ENCODE measurements around the gene YTHDF1.

Gene YTHDF1

DNA sequence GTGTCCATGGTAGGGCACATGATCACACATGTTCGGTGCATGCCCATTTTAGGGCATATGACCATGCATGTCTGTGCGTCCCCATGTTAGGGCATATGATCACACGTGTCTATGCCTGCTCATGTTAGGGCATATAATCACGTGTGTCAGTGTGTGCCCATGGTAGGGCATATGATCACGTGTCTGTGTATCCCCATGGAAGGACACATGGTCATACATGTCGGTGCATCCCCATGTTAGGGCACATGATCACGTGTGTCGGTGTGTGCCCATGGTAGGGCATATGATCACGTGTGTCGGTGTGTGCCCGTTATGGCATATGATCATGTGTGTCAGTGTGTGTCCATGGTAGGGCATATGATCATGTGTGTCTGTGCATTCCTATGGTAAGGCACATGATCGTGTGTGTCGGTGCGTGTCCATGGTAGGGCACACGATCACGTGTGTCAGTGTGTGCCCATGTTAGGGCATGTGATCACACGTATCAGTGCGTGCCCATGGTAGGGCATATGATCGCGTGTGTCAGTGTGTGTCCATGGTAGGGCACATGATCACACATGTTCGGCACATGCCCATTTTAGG lies 30.6 kb downstream of the YTHDF1 start:
- DNase-seq (ENCODE audit: low spot score), result no peak

- DNase-seq (ENCODE audit: low spot score), result peak; percentile 56
These were observed 32.3 kb downstream of the YTHDF1 start for GRCh38 chr20:63183422-63184146.

GRCh38 chr20:63182946-63183415 lies 33.0 kb downstream of the YTHDF1 start:
- no peak for DNase-seq (ENCODE audit: low spot score)

DNA sequence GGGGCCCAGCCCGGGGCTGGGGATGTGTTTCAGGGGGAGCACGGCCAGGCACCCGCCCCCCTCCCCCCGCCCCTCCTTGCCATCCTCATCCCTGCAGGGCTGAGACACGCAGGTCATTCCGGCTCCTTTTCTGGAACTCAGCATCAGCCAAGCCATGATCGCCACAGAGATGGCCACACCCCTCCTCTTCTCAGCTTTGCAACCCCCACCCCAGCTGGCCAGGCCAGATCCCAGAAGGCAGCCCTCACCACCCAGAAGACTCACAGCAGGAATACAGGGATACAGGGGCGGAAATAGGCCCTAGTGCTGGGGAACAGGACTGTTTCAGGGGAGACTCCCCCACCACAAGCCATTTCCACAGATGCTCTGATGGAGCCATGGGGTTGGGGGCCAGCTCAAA lies 33.5 kb downstream of the YTHDF1 start:
- DNase-seq (ENCODE audit: low spot score), result no peak

- no peak for DNase-seq (ENCODE audit: low spot score)
These were observed 34.7 kb downstream of the YTHDF1 start for GRCh38 chr20:63181226-63181625.

- DNase-seq (ENCODE audit: low spot score), result no peak
These were observed 35.3 kb downstream of the YTHDF1 start for GRCh38 chr20:63180569-63181185.

DNA sequence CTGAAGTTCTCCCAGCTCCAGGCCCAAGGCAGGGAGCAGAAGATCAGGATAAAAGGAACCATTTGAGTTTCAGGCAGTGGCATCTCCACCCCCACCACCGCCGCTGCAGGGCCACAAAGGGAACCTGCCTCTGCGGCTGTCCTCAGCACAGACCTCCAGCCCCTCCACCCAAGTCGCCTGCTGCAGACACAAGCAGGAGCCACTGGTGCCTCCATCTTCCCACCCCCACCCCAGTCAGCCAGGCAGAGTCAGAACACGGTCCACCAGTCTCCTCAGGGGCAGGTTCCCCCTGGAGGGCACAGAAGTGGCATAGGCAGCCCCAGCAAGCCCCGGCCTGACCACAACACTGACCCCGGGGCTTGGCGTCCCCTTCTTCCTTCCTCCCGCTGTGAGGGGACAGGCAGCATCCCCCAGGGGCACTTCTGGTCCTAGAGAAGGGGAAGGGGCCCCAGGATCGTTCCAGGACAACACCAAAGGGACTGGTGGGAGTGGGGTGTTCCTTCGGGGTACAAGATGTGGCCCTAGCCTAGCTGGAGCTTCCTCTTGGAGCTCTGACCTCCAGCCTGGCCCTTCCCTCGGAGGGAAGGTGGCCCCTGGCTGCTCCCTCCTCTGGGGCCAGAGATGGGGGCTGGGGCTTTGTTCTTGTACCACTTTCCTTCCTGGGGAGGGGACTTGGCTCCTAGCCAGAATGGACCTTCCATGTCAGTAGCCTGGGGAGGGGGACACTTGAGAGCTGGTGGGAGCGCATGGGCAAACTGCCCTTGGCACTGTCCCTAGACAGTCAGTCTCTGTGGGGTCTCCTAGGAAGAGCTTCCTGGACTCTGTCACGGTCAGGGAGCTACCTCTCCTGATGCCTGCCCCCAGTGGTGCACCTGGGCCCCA lies 36.0 kb downstream of the YTHDF1 start:
- DNase-seq (ENCODE audit: low spot score), result no peak

DNA sequence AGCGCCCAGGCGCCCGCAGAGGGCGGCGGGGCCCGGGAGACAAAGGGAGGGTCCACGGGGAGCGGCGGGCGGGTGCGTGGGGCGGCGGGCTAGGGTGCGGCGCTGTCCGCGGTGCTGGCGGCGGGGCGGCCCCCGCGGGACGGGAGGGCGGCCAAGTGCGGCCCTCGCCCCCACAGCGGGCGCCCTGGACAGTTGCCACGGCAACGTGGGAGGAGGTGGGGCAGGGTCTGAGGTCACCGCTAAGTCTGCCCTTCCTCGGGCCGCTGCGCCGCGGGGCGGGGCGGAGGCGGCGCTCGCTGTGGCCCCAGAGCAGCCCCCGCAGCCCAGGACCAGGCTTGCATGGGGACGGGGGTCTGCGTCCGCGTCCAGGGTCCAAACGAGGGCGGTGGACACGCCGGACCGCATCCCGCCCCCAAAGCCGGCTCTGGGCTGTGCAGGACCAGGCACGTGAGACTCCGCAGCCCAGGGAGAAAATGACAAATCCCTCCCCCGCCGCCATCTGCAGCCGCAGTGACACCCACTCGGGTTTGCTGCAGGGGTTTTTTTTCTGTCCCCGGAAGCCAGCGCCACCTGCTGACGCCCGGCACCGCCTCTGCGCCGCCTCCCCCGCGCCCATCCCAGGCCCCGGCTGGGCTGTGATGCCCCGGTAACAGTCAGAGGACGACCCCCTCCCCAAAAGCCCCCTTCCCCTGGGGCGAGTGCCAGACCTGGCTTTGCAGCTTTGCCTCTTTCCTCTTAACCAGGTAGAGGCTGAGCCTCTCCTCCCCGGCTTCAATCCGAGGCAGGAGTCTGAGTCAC lies 36.8 kb downstream of the YTHDF1 start:
- peak; percentile 75 for DNase-seq (ENCODE audit: low spot score)

- DNase-seq (ENCODE audit: low spot score), result no peak
These were observed 37.5 kb downstream of the YTHDF1 start for GRCh38 chr20:63178446-63178820.

GRCh38 chr20:63177785-63178445 lies 38.0 kb downstream of the YTHDF1 start:
- DNase-seq (ENCODE audit: low spot score), result no peak

DNA sequence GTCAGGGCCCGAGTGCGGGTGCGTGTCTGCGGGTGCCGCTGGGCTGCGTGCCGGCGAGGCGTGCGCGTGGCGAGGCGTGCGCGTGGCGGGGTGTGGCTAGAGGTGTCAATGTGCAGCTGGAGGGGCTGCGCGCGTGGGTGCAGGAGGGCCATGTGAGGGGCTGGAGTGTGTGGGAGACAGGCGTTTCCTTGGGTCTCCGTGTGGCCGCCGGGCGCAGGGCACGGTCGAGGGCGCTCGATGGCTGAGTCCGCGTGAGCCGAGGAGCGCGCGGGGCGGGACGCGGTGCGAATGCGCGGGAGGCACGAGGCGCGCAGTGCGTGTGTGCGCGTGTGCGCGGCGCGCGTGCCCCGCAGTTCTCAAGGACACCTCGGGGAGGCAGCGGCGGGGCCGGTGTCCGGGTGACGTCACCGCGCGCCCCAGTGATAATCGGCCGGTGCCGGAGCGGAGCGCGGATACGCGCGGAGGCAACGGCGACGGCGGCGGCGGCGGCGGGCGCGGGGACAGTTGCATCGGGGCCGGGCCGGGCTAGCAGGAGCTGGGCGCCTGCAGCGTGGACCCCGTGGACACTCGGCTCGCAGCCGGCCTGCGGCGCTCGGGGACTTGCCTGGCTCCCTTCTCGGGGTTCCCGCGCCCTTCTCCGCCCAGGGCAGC lies 38.7 kb downstream of the YTHDF1 start:
- peak; percentile 73 for DNase-seq (ENCODE audit: low spot score)

- DNase-seq (ENCODE audit: low spot score), result peak; percentile 75
These were observed 39.4 kb downstream of the YTHDF1 start for GRCh38 chr20:63176427-63177133.

- no peak for DNase-seq (ENCODE audit: low spot score)
These were observed 39.9 kb downstream of the YTHDF1 start for GRCh38 chr20:63176034-63176426.

DNA sequence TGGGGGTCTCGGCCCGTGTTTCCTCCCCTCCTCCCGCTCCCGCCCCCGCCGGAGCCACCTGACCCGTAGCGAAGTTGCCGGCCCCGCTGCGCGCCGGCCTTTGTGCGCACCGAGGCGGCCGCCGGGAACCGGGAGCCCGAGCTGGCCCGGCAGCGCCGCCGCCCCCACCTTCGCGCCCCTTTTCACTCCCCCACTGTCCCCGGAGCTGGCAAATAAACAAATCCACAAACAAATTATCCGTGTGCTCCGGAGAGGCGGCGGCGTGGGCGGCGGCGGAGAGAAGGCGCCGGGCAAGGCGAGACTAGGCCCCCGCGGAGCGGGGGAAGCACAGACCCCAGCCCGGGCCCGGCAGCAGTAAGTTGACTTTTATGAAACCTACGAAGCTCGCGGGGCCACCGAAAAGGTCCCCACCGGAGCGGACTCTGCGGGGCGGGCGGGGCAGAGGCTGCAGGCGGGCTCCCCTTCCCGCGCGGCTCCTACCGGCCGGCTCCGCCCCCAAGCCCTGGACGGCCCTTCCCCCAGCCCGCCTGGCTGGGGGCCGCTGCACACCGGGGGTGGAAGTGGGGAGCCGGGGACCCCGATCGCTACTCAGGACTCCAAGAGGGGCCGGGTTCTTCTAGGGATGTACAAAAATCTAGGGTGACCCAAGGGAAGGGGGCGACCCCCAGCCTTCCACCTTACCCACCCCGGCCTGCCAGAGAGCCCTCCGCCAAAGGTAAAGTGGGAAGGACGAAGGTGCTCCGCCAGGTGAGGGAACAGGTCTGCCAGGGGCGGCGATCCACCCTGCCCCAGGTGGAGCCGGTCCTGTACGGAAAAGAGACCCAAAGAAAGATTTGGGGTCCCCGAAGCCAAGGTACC lies 40.7 kb downstream of the YTHDF1 start:
- DNase-seq (ENCODE audit: low spot score), result no peak

- no peak for DNase-seq (ENCODE audit: low spot score)
These were observed 41.5 kb downstream of the YTHDF1 start for GRCh38 chr20:63174309-63175037.

DNA sequence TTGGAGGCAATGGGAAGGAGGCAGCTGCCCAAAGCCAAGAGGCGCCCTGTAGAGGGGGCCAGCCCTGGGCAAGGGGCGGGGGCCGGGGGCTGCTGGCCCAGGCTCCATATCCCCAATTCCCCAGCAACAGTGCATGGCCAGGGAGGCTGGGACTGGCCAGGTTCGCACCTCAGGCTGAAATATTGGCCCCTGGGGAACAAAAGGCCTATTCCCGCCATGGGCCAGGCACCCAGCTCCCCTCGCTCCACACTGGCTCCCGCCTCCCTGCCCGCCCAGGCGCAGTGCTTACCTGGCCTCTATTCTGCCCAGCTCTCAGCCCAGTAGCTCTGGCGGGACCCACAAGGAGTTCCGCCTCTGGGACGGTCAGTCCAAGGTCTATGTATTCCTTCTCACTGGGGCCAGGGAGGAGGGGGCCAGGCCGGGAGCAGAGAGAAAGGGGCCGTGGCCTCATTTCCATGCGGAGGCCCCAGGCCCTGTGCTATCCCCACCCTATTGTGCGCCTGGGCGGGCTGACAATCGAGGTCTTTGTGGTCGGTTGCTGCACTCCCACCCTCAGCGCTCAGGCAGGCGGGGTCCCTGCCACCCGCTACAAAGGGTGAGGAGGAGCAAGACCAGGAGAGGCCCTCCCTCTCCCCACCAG lies 42.3 kb downstream of the YTHDF1 start:
- DNase-seq (ENCODE audit: low spot score), result no peak

- DNase-seq (ENCODE audit: low spot score), result no peak
These were observed 43.2 kb downstream of the YTHDF1 start for GRCh38 chr20:63172726-63173125.

DNA sequence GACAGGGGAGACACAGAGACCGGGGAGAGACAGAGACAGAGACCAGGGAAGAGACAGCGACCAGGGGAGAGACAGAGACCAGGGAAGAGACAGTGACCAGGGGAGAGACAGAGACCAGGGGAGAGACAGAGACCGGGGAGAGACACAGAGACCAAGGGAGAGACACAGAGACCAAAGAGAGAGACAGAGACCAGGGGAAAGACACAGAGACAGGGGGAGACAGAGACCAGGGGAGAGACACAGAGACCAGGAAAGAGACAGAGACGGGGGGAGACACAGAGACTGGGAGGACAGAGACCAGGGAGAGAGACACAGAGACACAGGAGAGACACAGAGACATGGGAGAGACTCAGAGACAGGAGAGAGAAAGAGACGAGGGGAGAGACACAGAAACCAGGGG lies 43.9 kb downstream of the YTHDF1 start:
- no peak for DNase-seq (ENCODE audit: low spot score)

All from cerebellar cortex (tissue), 1 donor.